GM18519 (cell line): ENCODE measurements around the gene BBOF1.
"Not testable (repeated sequence)": the region's sequence is repeated elsewhere in the genome, so short reads cannot be mapped to it uniquely, and the experiment has no call there.

Source experiments
- ATAC-seq: cut with Tn5 transposase; IDR thresholded peaks from one replicate; pipeline ENCODE4 v1.9.1; 2021; ENCODE audit warnings: mild to moderate bottlenecking, moderate library complexity; ENCODE audit not compliant: unreplicated experiment, low FRiP score

BBOF1 gene

DNA sequence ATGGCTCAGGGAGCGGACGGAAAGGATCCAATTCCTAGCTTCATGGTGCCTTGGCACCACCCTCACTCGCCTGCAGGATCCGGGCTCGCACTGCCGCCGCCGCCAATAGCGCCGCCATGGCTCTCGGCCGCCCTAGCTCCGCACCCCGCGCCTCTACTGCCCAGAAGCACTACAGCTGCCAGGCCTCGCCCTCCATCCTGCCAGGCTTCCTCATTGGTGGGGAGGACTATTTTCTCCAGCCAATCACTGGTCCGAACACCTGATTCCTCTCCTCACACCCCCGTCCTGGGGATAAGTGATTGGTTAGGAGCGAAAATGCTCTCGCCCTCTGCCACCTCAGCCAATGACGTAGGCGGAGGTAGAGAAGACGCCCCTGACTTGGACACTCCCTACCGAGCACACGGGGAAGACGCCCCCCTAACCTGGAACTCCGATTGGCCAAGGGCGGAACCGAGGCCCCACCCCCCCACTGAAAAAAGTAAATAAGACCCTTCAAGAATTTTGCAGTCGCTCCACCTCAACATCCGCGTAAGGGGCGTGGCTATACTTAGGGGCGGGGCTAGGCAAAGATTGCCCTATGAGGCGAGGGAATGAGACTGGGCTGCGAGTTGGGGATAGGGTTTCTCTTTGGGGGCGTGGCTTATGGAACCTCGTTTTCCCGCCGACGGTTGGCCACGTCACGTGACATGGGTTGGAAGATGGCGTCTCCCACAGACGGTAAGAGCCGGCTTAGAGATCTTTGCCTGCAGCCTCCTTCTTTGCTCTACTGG is 65.3 kb downstream of the BBOF1 start, which contains the start of the genes ALDH6A1 and LIN52:
Gene ALDH6A1 (minus strand): TSS at position 177 of the 770 bp plus-strand sequence. CDS start 59 bp downstream, at position 118.
Gene LIN52 (plus strand): TSS at position 680 of the 770 bp plus-strand sequence. CDS start 19 bp downstream, at position 699.
- ATAC-seq = peak; percentile 77

DNA sequence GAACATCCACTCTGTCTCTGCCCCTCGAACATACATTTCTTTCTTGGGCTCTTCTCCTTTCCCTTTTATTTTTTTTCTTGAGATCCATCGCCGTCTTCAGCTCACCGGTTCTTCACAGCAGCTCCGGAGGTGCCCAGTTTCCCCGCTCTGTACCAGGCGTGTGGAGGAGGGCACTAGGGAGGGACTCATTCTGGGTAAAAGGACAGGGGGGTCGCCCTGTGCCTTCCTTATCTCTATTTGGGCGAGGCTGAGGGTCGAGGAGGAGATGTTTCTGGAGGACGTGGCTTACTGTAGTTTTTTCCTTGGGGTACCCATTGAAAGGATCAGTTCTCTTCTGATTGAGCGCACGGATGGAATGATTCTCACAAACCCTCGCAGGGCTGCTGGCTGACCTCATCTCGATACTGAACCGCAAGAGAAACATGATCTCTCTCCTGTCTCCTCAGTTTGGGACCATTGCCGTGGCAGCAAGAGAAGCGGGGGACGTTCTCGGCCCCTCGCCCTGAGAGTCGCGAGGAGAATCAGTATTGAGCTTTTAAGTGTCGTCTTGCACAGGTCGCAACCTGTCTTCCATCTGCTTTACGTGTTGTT is 66.0 kb downstream of the BBOF1 start:
- ATAC-seq = no peak

DNA sequence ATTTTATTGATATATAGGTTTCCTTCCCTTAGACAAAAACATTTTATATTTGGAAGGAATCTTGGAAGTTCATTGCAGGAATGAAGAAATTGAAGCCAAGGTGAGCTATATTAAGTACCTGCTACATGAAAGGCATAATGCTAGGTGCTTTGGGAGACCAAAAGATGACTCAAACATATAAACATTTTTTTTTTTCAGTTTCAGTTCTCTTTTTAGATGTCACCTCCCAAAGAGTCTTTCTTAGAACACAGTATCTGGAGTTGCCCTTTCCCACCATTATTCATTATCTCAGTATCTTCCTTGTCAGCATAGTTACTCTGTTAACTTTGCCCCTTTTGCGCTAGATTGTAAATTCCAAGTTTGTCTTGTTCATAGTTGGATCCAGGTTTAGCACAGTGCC is 66.7 kb downstream of the BBOF1 start:
- no peak for ATAC-seq

DNA sequence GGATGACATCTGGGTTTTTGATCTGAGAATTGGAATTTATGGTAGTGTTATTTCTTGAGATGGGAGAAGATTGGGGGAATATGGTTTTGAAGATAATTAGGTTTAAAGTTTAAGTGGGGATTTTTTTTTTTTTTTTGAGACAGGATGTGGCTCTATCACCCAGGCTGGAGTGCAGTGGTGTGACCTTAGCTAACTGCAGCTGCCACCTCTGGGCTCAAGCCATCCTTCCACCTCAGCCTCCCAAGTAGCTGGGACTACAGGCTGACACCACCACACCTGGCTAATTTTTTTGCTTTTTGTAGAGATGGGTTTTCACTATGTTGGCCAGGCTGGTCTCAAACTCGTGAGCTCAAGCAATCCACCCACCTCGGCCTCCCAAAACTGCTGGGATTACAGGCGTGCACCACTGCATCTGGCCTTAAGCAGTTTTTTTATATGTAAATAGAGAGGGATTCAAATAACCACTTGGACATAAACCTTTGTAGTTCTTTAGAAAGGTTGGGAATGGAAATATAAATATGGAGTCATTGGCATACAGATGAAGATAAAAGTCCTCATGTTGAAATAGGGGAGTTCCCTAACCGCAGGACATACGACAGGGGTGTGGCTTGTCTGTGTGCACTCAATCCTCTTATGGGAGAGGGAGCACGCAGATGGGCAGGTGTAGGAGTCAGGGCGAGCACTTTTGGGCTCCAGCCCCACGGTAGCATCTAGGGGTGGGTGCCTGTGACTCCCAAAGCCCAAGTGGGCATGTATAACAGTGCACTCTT is 70.3 kb downstream of the BBOF1 start:
- ATAC-seq = no peak

DNA sequence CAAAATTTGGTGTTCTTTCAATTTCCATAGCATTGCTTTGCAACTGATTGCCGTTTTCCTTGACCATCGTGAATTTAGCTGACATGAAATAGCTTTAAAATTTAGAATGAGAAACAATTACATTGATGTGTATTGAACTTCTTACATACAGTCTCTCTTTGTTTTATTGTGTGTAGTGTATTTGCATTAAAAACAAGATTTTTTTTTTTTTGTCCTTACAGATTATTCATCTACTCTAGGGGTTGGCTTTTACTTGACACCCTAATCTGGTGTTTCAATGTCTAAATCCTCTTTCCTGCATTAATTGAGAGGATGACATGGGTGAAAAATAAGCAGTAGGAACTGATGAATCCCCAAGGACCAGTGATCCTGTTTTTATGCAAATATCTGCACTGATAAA is 86.2 kb downstream of the BBOF1 start:
- no peak for ATAC-seq

DNA sequence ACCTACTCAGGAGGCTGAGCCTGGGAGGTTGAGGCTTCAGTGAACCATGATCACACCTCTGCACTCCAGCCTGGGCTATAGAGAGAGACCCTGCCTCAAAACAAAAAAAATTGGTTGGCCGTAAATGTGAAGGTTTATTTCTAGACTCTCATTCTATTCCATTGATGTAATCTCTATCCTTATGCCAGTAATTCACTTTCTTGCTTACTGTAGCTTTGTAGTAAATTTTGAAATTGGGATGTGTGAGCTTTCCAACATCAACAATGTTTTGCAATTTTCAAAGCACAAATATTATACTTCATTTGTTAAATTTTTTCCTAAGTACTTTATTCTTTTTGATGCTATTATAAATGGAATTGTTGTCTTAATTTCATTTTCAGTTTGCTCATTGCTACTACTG is 90.2 kb downstream of the BBOF1 start:
- no peak for ATAC-seq

DNA sequence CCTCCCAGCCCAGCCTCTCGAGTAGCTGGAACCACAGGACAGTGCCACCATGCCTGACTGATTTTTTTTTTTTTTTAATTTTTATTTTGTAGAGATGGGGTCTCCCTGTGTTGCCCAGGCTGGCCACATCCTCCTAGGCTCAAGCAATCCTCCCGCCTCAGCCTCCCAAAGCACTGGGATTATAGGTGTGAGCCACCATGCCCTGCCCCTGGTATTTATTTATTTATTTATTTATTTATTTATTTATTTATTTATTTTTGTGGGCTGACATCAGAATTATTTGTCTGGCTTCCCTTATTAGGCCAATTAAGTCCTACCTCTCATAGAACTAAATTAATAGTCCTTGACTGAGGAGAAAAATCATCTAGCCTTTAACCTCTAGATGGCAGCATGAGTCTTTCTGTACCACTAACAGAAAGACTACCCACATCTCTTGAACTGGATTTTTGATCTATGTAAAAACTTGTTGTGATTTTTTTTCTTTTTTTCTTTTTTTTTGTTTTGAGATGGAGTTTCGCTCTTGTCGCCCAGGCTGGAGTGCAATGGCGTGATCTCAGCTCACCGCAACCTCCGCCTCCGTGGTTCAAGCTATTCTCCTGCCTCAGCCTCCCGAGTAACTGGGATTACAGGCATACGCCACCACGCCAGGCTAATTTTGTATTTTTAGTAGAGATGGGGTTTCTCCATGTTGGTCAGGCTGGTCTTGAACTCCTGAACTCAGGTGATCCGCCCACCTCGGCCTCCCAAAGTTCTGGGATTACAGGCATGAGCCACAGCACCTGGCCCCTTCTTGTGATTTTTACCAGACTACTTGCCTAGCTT is 92.5 kb downstream of the BBOF1 start:
- ATAC-seq = not testable (repeated sequence)
